GM08714 (cell line): ENCODE results near the gene CX3CL1.

Source experiments
- H3K4me3 ChIP-seq: fragments of 200-500 bp; sonication (Bioruptor generic); 2 replicates; pipeline ENCODE4 v1.5.1; 2014; ENCODE audit warnings: mild to moderate bottlenecking, low read length, inconsistent platforms
- ZNF274 ChIP-seq: IDR thresholded peaks from 2 replicates; pipeline ENCODE4 v1.6.1; 2012; ENCODE audit warnings: mild to moderate bottlenecking, low read depth, low read length

Gene CX3CL1

DNA sequence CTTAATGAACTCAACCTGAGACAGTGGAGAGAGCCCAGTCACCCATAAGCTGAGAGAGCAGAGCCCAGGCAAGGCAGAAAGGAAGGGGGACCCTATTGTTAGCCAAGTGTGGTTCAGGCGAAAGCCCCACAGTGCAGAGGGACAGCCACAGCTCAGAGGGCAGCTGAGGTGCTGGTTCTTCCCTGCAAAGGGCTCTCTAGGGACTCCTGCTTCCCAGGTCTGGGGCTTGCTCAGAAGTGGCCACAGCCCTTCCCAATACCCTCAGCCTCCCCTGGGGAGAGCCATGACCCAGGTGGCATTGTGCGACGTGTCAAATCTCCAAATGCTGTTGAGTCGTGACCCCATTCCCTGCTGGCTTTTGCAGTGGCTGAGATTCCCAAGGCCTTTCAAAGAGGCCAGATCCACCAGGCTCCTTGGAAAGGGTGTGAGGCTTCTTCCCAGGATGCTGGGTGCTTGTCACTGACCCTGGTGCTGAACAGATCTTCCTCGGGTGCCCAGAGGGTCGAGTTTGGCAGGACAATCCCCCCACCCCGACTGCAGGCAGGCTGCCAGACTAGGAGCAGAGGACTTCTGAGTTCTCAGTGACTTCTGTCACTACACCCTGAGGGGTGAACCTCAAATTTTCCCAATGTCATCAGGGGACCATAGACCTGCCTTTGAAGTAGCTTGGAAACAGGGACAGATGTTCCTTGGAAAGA, 29.8 kb downstream of the CX3CL1 start:
- no peak overlapping the region for H3K4me3 ChIP-seq
- TF ChIP-seq ZNF274, result no peak

DNA sequence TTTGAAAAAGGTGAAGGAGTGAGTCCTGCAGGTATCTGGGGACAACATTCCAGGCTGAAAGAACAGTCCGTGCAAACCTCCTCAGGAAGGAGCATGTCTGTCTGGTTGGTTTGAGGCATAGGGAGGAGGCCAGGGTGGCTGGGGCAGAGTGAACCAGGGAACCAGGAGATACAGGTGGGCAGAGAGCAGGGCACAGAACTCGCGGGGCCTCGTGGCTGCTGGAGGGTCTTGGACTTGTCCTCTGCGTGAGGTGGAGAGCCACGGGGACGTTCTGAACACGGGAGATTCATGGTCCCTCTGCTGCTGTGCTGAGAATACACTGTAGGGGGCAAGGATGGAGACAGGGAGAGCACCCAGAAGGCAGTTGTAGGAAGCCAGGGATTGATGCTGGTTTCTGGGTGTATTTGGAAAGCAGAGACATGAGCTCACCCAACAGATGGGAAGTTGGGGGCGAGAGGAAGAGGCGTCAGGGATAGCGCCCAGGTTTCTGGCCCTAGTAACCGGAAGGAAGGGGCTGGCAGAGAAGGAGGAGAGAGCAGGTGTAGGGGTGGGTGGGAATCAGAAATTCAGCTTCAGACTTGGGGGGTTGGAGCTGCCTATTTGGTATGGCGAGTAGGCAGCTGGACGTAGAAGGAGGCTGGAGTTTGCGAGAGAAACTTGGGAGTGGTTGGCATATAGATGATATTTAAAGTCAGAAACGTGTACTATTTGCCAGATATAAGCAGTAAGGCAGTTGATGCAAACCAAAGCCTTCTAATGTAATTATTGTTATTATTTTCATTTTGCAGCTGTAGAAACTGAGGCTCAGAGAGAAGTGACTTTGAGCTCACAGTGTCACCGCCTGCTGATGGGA, 31.9 kb downstream of the CX3CL1 start, which contains the start of gene CCL17:
Gene CCL17, plus strand, starts transcription at position 803 of the 853 bp plus-strand sequence. CDS start 9,166 bp downstream, outside the sequence.
- no peak for TF ChIP-seq ZNF274

GRCh38 chr16:57405097-57405496, 32.8 kb downstream of the CX3CL1 start:
- no peak for TF ChIP-seq ZNF274

More for the DNA sequence above, 31.9 kb downstream of the CX3CL1 start, which contains the start of gene CCL17:
- H3K4me3 ChIP-seq, result no peak within 1 kb of the TSS

GRCh38 chr16:57406881-57407280, 34.6 kb downstream of the CX3CL1 start:
- no peak for TF ChIP-seq ZNF274
- H3K4me3 ChIP-seq, result no peak overlapping the region

More at GRCh38 chr16:57405097-57405496, 32.8 kb downstream of the CX3CL1 start:
- H3K4me3 ChIP-seq, result no peak overlapping the region

- H3K4me3 ChIP-seq, result no peak overlapping the region
- TF ChIP-seq ZNF274, result no peak
These were observed 35.4 kb downstream of the CX3CL1 start for GRCh38 chr16:57407521-57408353.

- H3K4me3 ChIP-seq, result no peak overlapping the region
- no peak for TF ChIP-seq ZNF274
These were observed 36.8 kb downstream of the CX3CL1 start for GRCh38 chr16:57409065-57409464.

DNA sequence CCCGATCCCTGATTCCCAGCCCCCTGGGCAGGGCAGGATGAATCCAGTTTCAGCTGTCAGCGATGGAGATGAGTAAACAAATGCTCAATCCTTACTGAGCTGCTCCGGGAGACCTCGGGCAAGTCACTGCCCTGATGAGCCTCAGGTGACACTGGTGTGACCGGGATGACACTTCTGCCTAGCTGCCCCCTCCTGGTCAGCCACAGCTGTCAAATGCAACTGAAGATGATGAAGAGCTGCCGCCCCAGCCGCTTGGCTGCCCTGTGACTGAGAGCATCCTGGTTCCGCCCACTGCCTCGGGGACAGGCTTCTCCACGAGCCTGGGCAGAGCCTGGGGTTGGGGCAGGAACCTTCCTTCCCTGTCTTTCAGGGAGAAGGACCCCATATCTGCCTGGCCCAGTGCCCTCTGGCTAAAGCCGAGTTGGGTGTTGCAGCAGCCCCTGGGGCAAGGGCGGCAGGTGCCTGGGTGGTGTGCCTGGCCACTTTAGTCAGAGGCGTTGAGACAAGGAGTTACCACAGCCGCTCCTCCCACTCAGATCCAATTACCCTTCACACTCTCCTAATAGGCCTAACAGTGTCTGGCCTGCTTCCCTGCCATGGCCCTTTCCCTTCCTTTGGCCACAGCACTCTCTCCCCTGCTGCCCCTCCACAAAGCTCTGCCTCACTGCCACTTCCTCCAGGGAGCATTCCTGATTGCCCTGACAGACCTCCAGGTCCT, 37.7 kb downstream of the CX3CL1 start:
- no peak overlapping the region for H3K4me3 ChIP-seq
- no peak for TF ChIP-seq ZNF274

DNA sequence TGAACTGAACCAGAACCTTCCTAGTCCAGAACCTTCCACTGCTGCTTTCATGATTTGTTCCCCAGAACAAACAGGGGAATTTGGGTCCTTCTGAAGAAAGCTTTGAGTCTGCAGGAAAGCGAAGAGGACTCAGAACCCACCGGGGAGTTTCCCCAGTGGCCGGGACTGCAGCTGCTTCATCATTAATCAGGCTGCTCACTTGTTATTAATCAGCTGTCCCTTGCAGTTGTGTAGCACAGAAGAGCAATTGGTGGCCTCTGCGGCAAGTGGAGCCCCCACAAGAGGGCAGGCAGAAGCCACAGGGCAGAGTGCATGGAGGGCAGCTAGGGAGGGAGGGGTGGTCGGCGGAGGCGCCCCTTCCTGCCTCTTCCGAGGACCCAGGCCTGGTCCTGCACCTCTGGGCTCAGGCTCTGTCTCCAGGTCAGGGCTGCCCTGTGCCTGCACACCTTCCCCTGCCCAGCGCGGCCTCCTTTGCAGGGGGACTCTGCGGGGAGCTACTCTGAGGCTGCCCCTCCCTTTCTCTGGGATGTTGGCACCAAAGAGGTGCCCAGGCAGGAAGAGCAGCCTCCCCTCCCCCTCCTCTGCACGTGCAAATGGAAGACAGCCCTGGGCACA, 39.2 kb downstream of the CX3CL1 start:
- TF ChIP-seq ZNF274, result no peak
- no peak overlapping the region for H3K4me3 ChIP-seq

GRCh38 chr16:57412584-57412983, 40.3 kb downstream of the CX3CL1 start:
- no peak for TF ChIP-seq ZNF274
- H3K4me3 ChIP-seq, result no peak overlapping the region

DNA sequence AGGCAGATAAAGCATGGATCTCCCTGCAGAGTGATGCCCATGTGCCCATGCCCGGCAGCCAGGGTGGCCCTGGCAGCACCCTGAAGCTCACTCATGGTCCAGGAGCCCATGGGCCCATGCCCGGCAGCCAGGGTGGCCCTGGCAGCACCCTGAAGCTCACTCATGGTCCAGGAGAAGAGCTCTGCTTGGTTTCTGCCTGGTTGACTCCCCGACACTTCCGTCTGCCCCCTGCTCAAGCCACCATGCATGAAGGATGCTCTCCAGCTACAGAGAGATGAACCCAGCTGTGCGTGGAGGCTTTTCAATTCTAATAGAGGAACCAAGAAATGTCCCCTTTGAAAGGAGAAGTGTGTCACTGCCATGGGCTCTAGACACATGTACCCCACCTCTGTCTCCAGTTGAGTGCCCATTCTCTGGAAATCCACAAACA, 41.0 kb downstream of the CX3CL1 start:
- H3K4me3 ChIP-seq, result no peak overlapping the region

DNA sequence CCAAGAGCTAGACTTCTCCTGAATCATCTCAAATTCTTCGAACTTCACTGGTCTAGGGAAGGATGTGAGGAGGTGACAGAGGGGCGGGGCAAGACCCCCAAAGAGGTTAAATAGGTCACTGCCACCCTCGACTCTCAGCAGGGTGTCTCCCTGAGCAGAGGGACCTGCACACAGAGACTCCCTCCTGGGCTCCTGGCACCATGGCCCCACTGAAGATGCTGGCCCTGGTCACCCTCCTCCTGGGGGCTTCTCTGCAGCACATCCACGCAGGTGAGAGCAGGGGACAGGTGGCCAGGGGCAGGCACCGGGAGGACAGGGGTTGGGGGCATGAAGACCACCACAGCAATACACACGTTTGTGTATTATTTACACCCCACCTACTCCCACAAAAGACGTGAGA, 41.4 kb downstream of the CX3CL1 start:
- no peak overlapping the region for H3K4me3 ChIP-seq
- no peak for TF ChIP-seq ZNF274

More for the DNA sequence above, 41.0 kb downstream of the CX3CL1 start:
- TF ChIP-seq ZNF274, result no peak

- no peak overlapping the region for H3K4me3 ChIP-seq
- no peak for TF ChIP-seq ZNF274
These were observed 43.8 kb downstream of the CX3CL1 start for GRCh38 chr16:57416084-57416483.

DNA sequence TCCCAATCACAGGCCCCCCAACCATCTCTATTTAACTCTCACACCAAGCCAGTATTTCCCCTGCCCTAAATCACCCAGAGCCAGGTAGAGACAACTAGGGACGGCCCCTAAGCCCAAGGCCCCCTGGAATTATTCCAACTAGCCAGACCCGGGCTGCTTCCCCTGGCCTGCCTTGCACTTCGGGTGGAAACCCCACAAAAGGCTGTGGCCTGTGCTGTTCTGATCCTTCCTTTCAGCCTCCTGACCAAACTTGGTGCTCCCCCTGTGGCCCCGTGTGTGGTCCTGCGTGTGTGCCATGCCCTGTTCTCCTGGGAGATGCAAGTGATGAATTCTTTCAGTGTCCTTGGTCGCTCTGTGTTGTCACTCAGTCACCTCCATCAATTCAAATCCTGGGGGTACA, 47.2 kb downstream of the CX3CL1 start:
- TF ChIP-seq ZNF274, result no peak
- H3K4me3 ChIP-seq, result no peak overlapping the region
